GM19043 (cell line): ENCODE data around the gene USP14.

ENCODE experiments used
- ATAC-seq: cut with Tn5 transposase; IDR thresholded peaks from one replicate; pipeline ENCODE4 v1.9.1; 2021; ENCODE audit warnings: low read depth; ENCODE audit not compliant: unreplicated experiment

The USP14 gene

DNA sequence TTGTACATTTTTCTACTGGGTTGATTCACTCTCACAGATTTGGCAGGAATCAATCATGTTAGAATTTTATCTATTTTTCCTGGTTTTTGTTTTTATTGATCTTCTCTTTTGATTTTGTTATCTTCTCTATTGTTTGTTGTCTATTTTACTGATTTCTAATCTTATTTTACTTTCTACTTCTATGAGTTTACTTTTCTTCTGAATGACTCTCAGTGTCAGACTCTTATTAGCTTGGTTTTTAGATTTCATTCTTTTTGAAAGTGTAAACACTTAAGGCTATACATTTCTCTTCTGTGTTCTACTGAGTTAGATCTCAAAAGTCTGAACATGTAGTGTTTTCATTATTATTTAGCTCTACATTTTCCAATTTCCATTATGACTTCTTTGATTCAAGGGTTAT, 62.4 kb downstream of the USP14 start:
- no peak for ATAC-seq

DNA sequence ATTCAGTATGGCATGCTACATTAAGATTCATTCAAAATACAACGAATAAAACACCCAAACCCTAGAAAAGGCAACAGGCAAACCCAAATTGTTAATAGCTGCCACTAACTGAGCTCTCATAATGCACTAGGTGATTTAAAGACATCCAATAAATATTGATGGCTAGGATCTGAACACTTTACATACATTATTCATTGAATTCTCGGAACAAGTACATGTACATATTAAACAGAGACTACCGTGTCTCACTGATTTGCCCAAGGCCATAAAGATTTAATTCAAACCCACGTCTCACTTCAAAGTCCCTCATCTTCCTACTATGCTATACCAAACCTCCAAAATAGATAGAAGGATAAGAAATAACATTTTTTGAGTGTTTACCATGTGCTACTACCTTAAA, 67.4 kb downstream of the USP14 start:
- ATAC-seq = no peak

DNA sequence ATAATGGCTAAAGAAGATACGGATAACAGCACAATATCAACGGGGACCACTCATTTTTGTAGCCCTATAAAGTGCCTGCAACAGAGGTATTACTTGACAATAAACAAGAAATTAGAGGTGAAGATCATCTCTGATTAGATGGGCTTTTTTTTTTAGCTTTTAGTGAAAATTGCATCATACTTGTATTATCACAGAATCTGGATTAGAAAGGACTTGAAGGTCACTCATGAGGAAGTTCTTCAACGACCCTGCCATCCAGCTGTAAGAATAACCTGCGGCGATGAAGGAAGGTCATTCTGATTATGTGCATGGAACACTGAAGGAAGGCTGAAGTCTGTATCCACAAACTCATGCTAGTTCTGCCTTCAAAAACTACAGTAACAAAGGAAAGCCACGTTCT, 69.0 kb downstream of the USP14 start:
- ATAC-seq = no peak

DNA sequence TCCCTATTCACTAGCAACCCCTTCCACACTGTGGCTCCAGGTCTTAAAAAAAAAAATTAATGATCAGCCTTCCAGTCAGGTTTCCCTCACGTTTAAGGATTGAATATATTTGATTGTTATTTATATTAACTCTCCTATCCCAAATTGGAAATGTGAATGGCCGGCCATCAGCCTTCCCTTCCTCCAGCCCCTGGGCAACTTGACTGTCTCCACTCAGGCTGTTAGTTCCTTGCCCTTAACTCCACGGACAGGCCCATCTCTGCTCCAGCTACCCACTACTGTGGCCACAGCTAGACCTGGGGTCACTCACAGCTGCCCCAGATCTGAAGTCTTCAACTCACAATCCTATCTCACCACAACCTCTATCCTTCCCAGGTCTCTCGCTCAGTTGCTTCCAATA, 69.5 kb downstream of the USP14 start:
- no peak for ATAC-seq

DNA sequence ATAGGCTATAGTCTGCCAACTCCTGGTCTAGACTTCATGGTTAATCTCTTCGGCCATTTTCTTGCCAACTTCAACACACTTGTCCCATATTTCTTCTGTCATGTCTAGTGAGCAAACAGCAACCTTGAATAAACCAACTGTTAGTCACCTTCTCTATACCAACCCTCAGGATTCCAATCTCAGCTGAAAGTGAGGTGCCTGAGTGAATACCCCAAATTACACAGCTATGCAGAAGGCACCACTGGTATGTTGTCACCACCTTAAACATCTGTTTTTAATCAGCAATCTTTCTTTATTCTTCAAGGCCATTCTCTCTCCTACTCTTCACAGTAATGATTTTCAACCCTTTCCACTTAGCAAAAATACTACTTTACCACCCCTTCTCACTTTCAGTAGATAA, 70.2 kb downstream of the USP14 start:
- no peak for ATAC-seq

DNA sequence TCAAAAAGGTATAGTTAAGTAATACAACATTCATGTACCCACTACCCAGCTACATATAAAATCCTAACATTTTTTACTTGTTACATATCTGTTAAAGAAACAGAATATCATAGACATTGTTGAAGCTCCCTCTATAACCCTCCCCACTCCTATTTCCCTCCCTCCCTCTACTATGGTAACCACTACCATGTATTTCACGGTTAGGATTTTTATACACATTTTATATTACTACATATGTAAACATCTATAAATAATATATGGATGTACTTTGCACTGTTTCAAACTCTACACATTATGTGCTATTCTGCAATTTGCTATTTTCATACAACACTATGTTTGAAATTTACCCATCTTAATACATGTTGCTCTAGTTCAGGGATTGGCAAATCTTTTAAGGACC, 73.2 kb downstream of the USP14 start:
- ATAC-seq = no peak

DNA sequence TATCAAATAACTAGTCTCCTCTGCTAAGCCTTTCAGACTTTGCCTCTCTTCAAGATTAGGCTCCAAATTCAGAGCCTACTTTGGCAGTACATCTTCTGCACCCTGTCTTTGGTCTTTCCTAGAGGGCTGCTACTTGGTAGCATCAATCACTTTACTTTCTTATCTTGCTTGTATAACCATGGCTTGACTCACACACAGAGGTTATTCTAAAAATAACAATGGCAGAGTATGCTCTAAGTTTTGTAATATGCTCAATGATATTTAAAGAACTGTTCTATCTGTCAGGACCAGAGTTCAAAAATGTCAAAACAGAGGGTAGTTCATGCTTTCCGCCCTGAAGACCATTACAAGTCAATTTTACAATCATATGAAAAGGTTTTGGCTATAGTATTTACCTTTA, 81.8 kb downstream of the USP14 start:
- no peak for ATAC-seq

DNA sequence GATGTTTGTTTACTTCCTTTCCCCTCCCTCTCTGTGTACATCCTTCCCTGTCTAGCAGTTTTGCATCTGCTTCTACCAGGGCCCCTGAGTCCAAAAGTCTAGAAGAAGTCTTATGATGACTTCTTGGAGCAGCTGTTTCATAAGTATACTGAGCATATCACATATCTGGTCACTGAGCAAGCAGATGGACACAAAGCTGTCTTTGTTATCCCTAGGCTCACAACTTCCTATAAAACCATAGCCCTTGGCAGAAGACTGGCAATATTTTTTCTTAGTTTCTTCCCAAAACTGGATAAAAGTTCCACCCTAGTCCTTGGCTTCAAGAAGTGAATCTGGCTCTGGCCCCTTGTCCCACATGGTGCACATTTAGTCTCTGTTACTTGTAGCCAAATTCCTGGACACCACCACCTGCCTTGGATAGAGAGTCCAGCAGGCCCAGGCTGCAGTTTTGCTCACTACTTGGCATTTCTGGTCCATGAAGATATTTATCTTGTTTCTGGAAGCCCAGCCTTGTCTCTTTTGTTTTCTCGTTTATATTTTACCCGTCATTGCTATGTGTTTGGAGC, 87.0 kb downstream of the USP14 start:
- no peak for ATAC-seq

DNA sequence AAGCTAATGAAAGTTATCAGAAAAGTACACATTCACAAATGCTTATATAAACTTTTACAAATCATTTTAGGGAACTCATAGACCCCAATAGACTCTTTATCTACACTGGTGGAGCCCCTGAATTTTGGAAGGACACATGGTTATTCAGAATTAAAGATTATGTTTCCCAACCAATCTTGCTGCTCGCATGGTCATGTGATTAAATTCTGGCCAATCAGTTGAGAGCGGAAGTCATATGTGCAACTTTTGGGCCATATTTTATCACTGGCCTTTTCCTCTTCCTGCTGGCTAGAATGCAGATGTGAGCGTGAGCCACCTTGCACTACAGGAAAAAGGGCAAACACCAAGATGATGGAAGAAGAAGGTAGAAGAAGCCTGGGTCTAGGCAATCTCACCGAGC, 89.7 kb downstream of the USP14 start:
- no peak for ATAC-seq

DNA sequence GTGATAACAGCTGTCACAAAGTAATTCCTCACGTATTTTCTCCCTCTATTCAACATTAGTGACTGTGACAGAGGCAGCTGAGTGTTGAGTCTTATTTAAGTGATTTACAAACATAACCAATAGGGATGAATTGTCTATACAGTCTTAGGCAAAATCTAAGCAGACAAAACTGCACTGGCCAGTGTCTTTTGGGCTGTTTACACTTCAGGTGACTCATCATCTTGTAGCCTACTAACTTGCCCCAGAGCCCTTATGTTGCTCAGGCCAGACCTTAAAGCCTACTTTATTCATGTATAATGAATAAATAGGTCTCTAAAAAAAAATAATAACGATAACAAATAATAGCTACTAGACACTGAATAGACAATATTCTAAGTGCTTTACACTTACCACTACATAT, 92.3 kb downstream of the USP14 start:
- ATAC-seq = no peak

DNA sequence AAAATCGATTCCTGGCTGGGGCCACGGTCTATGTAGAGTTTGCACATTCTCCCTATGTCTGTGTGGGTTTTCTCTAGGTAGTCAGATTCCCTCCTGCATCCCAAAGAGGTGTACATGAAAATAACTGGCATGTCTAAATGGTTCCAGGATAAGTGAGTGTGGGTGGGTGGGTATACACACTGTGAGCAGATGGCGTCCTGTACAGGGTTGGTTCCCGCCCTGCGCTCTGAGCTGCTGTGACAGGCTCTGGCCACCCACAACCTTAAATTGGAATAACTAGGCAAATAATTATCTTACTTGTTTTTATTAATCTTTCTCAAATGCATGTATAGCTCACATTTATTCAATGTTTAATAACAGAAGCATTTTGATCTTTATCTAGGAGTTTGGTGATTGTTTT, 93.2 kb downstream of the USP14 start:
- no peak for ATAC-seq

DNA sequence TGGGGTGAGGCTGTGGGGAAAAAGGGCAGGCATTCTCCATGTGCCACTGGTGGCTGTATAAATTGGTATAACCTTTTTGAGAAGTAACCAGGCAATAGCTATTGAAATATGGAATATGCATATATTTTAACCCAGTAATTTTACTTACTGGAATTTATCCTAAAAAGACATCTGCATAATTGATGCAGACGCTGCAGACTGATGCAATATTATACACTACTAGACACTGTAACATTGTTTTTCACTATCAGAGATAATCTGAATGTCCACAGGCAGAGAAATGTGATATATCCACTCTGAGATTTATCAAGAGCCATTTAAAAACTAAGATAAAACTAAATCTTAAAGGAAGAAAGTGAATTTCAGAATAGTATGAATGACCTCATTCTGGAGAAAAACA, 94.8 kb downstream of the USP14 start:
- no peak for ATAC-seq

DNA sequence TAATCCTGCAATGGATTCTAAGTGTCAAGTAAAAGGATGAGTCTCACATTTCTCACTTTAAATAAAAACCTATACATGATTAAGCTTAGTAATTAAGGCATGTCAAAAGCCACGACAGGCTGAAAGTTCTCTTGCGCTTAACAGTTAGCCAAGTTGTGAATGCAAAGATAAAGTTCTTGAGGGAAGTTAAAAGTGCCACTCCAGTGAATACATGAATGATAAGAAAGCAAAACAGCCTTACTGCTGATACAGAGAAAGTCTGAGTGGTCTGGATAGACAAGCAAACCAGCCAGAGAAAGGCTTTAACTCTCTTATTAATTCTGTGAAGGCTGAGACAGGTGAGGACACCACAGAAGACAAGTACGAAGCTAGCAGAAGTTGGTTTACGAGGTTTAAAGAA, 96.8 kb downstream of the USP14 start:
- ATAC-seq = no peak

DNA sequence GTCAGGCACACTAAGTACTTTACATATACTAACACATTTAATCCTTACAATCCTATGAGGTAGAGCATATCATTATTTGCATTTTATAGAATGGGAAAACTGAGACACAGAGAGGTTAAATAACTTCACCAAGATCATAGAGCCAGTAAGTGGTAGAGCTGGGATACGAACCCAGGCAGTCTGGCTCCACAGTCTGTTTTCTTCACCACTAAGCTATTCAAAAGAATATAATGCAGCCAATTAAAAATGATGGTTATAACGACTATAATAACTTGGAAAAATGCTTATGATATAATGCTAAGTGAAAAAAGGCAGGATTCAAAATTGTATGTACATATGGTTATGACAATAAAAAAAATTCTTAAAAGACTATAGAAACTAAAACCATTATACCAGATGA, 102.2 kb downstream of the USP14 start:
- no peak for ATAC-seq

DNA sequence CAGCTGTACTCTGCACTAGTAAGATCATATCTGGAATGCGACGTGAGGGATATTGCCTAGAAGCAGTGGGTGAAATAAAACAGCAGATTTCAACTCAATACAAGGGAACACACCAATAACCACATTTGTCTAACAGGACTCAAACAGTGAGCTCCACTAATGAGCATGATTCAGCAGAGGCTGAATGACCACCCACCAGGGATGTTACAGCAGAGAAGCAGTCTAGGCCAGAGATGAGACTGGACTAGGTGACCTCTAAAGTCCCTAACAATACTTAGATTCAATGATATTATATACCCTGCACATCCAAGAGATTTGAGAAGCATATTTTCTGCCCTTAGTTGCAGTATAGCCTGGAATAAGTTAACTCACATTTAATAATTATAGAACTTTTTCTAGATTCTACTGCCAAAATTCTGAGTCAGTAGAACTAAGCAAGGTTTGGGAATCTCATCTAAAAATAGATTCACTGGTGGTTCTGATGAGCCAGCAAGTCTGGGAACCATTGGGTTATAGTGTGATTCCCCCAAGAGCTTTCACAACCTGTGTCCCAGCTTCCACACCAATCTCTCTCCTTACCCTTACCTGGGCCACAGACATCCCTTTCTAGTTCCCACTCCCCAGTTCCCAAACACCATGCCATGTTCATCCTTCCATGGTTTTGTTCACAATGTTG, 103.2 kb downstream of the USP14 start:
- no peak for ATAC-seq
